ENCODE data around the gene SOAT1. TPM values are rescaled to one million over a fixed set of nuclear protein-coding genes. Genes with fewer than 3 reads are reported as not detected.
"Not testable (repeated sequence)": the region's sequence is repeated elsewhere in the genome, so short reads cannot be mapped to it uniquely, and the experiment has no call there.

The SOAT1 gene
- polyA plus RNA-seq, 2 donors: 0.84 to 1.5 TPM

DNA sequence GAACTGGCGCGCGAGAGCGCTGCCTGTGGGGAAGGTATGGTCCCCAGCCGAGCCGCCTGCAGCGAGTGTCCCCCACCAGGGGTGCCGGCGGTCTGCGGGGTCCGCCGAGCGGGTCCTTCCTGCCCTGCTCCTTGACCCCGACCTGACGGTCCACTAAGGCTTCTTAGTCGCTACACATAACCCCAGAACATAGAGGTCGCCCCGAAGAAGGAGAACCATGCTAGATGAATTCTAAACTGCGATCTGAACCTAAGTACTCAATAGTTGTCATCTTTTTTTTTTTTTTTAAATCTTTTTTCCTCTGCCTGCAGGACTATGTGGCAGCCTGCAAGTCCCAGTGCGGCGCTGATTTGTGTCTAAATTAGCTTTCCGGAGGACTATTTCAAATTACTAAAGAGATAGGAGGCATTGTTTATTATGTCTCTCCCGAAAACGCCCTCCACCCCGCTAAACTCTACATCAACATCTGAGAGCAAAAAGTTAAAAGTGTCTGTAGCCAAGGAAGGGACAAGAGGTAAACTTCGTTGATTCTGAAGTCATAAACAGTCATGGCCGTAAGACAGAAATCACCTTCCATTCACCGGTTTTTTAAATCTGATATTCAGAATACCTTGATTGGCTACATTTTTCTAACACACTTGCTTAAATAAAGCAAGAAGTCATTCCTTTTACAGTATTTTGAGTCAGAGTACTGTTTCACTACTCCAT, 72.7 kb downstream of the SOAT1 start:
- Histone ChIP-seq H3K36me3 (ENCODE audit: control insufficient read depth in 2 of 2, insufficient read depth in 2 of 2, low read length in 1 of 2) (no peaks in the 10 kb centered on the region), H3K4me3 (ENCODE audit: low read depth in 1 of 2, low read length in 2 of 2) (peak overlapping the region; percentile 67 to 73), H3K27me3 (ENCODE audit: control insufficient read depth in 1 of 2, insufficient read depth in 2 of 2, low read length in 2 of 2) (no peaks in the 10 kb centered on the region), H3K4me1 (ENCODE audit: control insufficient read depth in 2 of 2, insufficient read depth in 2 of 2, low read length in 1 of 2) (no peaks in the 10 kb centered on the region), H3K9me3 (ENCODE audit: control insufficient read depth in 2 of 2, insufficient read depth in 1 of 2, low read depth in 1 of 2, low read length in 1 of 2) (no peaks in the 10 kb centered on the region), H3K27ac (ENCODE audit: low read depth in 2 of 2, low read length in 1 of 2) (peak overlapping the region; percentile 95 to 96)
- 2 to 3% methylated on average over 28 of the region's 28 CpGs for WGBS, 2 donors

- Histone ChIP-seq H3K9me3 (ENCODE audit: control insufficient read depth in 2 of 2, insufficient read depth in 1 of 2, low read depth in 1 of 2, low read length in 1 of 2) (no peaks in the 10 kb centered on the region), H3K4me1 (ENCODE audit: control insufficient read depth in 2 of 2, insufficient read depth in 2 of 2, low read length in 1 of 2) (no peaks in the 10 kb centered on the region), H3K27ac (ENCODE audit: low read depth in 2 of 2, low read length in 1 of 2) (no peak overlapping the region), H3K27me3 (ENCODE audit: control insufficient read depth in 1 of 2, insufficient read depth in 2 of 2, low read length in 2 of 2) (no peaks in the 10 kb centered on the region), H3K4me3 (ENCODE audit: low read depth in 1 of 2, low read length in 2 of 2) (no peak overlapping the region), H3K36me3 (ENCODE audit: control insufficient read depth in 2 of 2, insufficient read depth in 2 of 2, low read length in 1 of 2) (no peaks in the 10 kb centered on the region)
- 1 to 7% methylated on average over 4 of the region's 4 CpGs for WGBS, 2 donors
Observed at GRCh38 chr1:179369751-179370341, 76.2 kb downstream of the SOAT1 start.

DNA sequence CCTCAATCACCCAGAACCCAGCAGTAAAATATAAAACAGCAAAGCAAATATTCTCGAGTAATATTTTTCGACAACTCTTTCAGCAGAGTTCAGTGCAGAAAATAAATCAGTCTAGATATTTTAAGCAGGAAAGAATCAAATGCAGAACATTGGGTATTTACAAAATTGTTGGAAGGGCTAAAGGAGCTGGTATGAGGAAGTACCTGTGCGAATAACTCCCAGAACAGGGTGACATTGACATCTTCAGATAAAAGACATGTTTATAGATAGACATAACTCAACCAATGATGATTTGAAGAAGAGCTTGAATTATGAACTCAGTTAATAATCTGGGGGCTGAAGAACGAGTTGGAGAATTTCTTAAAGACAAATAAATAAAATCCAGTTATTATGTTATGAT, 78.6 kb downstream of the SOAT1 start:
- WGBS, 2 donors: 61 to 75% methylated on average over 4 of the region's 4 CpGs
- H3K4me1 ChIP-seq (ENCODE audit: control insufficient read depth in 2 of 2, insufficient read depth in 2 of 2, low read length in 1 of 2): no peaks in the 10 kb centered on the region

DNA sequence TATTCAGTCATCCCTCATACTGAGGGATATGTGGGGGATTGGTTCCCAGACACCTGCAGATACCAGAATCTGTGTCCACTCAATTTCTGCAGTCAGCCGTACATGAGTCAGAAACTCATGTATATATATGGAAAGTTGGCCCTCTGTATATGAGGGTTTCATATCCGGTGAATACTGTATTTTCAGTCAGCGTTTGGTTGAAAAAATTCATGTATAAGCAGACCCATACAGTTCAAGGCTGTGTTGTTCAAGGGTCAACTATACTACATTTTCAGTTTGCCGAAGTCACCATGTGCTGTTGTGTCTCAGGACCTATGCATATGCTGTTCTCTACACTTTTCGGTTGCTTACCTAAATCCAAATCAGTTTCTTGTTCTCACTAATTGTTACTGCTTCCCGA, 82.6 kb downstream of the SOAT1 start:
- WGBS, 2 donors: 87 to 89% methylated on average over 6 of the region's 6 CpGs
- Histone ChIP-seq H3K27me3 (ENCODE audit: control insufficient read depth in 1 of 2, insufficient read depth in 2 of 2, low read length in 2 of 2) (no peaks in the 10 kb centered on the region), H3K4me3 (ENCODE audit: low read depth in 1 of 2, low read length in 2 of 2) (no peak overlapping the region), H3K27ac (ENCODE audit: low read depth in 2 of 2, low read length in 1 of 2) (no peak overlapping the region), H3K9me3 (ENCODE audit: control insufficient read depth in 2 of 2, insufficient read depth in 1 of 2, low read depth in 1 of 2, low read length in 1 of 2) (no peaks in the 10 kb centered on the region), H3K4me1 (ENCODE audit: control insufficient read depth in 2 of 2, insufficient read depth in 2 of 2, low read length in 1 of 2) (no peaks in the 10 kb centered on the region), H3K36me3 (ENCODE audit: control insufficient read depth in 2 of 2, insufficient read depth in 2 of 2, low read length in 1 of 2) (no peaks in the 10 kb centered on the region)

More for the DNA sequence above, 78.6 kb downstream of the SOAT1 start:
- Histone ChIP-seq H3K27me3 (ENCODE audit: control insufficient read depth in 1 of 2, insufficient read depth in 2 of 2, low read length in 2 of 2) (no peaks in the 10 kb centered on the region), H3K27ac (ENCODE audit: low read depth in 2 of 2, low read length in 1 of 2) (no peak overlapping the region), H3K36me3 (ENCODE audit: control insufficient read depth in 2 of 2, insufficient read depth in 2 of 2, low read length in 1 of 2) (no peaks in the 10 kb centered on the region), H3K9me3 (ENCODE audit: control insufficient read depth in 2 of 2, insufficient read depth in 1 of 2, low read depth in 1 of 2, low read length in 1 of 2) (no peaks in the 10 kb centered on the region), H3K4me3 (ENCODE audit: low read depth in 1 of 2, low read length in 2 of 2) (no peak overlapping the region)

GRCh38 chr1:179380299-179380698, 86.7 kb downstream of the SOAT1 start:
- H3K27ac ChIP-seq (ENCODE audit: low read depth in 2 of 2, low read length in 1 of 2): no peak overlapping the region
- no peak overlapping the region for H3K4me3 ChIP-seq (ENCODE audit: low read depth in 1 of 2, low read length in 2 of 2)
- no peaks in the 10 kb centered on the region for H3K9me3 ChIP-seq (ENCODE audit: control insufficient read depth in 2 of 2, insufficient read depth in 1 of 2, low read depth in 1 of 2, low read length in 1 of 2)
- no peaks in the 10 kb centered on the region for H3K36me3 ChIP-seq (ENCODE audit: control insufficient read depth in 2 of 2, insufficient read depth in 2 of 2, low read length in 1 of 2)
- no peaks in the 10 kb centered on the region for H3K4me1 ChIP-seq (ENCODE audit: control insufficient read depth in 2 of 2, insufficient read depth in 2 of 2, low read length in 1 of 2)
- no peaks in the 10 kb centered on the region for H3K27me3 ChIP-seq (ENCODE audit: control insufficient read depth in 1 of 2, insufficient read depth in 2 of 2, low read length in 2 of 2)

GRCh38 chr1:179384027-179384426, 90.4 kb downstream of the SOAT1 start:
- Histone ChIP-seq H3K4me1 (ENCODE audit: control insufficient read depth in 2 of 2, insufficient read depth in 2 of 2, low read length in 1 of 2) (no peaks in the 10 kb centered on the region), H3K27ac (ENCODE audit: low read depth in 2 of 2, low read length in 1 of 2) (no peak overlapping the region), H3K9me3 (ENCODE audit: control insufficient read depth in 2 of 2, insufficient read depth in 1 of 2, low read depth in 1 of 2, low read length in 1 of 2) (no peaks in the 10 kb centered on the region), H3K27me3 (ENCODE audit: control insufficient read depth in 1 of 2, insufficient read depth in 2 of 2, low read length in 2 of 2) (no peaks in the 10 kb centered on the region), H3K4me3 (ENCODE audit: low read depth in 1 of 2, low read length in 2 of 2) (no peak overlapping the region), H3K36me3 (ENCODE audit: control insufficient read depth in 2 of 2, insufficient read depth in 2 of 2, low read length in 1 of 2) (no peaks in the 10 kb centered on the region)
- 50 to 63% methylated on average over 1 of the region's 1 CpG for WGBS, 2 donors

GRCh38 chr1:179385510-179385909, 91.9 kb downstream of the SOAT1 start:
- Histone ChIP-seq H3K4me1 (ENCODE audit: control insufficient read depth in 2 of 2, insufficient read depth in 2 of 2, low read length in 1 of 2) (no peaks in the 10 kb centered on the region), H3K27me3 (ENCODE audit: control insufficient read depth in 1 of 2, insufficient read depth in 2 of 2, low read length in 2 of 2) (no peaks in the 10 kb centered on the region), H3K36me3 (ENCODE audit: control insufficient read depth in 2 of 2, insufficient read depth in 2 of 2, low read length in 1 of 2) (no peaks in the 10 kb centered on the region), H3K4me3 (ENCODE audit: low read depth in 1 of 2, low read length in 2 of 2) (no peak overlapping the region), H3K27ac (ENCODE audit: low read depth in 2 of 2, low read length in 1 of 2) (no peak overlapping the region), H3K9me3 (ENCODE audit: control insufficient read depth in 2 of 2, insufficient read depth in 1 of 2, low read depth in 1 of 2, low read length in 1 of 2) (no peaks in the 10 kb centered on the region)
- WGBS, 2 donors: 92 to 100% methylated on average over 1 of the region's 1 CpG

DNA sequence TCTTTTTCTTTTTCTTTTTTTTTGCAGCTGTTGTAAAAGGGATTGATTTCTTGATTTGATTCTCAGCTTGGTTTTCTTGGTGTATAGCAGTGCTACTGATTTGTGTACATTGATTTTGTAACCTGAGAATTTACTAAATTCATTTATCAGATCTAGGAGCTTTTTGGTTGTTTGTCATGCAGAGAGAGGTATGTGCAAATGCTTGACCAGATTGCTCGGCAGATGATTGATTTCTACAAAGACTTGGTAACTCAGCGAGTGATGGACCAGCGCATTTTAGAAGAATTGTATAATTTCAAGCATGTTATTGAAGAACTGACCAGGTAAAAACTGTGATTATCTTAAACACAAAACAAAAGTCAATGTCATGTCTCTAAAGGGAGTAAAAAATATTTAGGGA, 100.1 kb downstream of the SOAT1 start:
- no peak overlapping the region for H3K4me3 ChIP-seq (ENCODE audit: low read depth in 1 of 2, low read length in 2 of 2)
- WGBS, 2 donors: 91 to 93% methylated on average over 3 of the region's 3 CpGs
- no peak overlapping the region for H3K27ac ChIP-seq (ENCODE audit: low read depth in 2 of 2, low read length in 1 of 2)
- no peaks in the 10 kb centered on the region for H3K27me3 ChIP-seq (ENCODE audit: control insufficient read depth in 1 of 2, insufficient read depth in 2 of 2, low read length in 2 of 2)
- H3K9me3 ChIP-seq (ENCODE audit: control insufficient read depth in 2 of 2, insufficient read depth in 1 of 2, low read depth in 1 of 2, low read length in 1 of 2): peaks cover 0 to 2% of the 10 kb centered on the region in 2 donors
- no peaks in the 10 kb centered on the region for H3K4me1 ChIP-seq (ENCODE audit: control insufficient read depth in 2 of 2, insufficient read depth in 2 of 2, low read length in 1 of 2)
- H3K36me3 ChIP-seq (ENCODE audit: control insufficient read depth in 2 of 2, insufficient read depth in 2 of 2, low read length in 1 of 2): no peaks in the 10 kb centered on the region

DNA sequence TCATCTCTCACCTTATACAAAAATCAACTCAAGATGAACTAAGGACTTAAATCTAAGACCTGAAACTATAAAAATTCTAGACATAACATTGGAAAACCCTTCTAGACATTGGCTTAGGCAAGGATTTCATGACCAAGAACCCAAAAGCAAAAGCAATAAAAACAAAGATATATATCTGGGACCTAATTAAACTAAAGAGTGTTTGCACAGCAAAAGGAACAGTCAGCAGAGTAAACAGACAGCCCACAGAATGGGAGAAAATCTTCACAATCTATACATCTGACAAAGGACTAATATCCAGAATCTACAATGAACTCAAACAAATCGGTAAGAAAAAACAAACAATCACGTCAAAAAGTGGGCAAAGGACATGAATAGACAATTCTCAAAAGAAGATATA, 105.8 kb downstream of the SOAT1 start:
- 67 to 69% methylated on average over 2 of the region's 2 CpGs for WGBS, 2 donors
- H3K9me3 ChIP-seq (ENCODE audit: control insufficient read depth in 2 of 2, insufficient read depth in 1 of 2, low read depth in 1 of 2, low read length in 1 of 2); H3K27ac ChIP-seq (ENCODE audit: low read depth in 2 of 2, low read length in 1 of 2); H3K27me3 ChIP-seq (ENCODE audit: control insufficient read depth in 1 of 2, insufficient read depth in 2 of 2, low read length in 2 of 2); H3K4me1 ChIP-seq (ENCODE audit: control insufficient read depth in 2 of 2, insufficient read depth in 2 of 2, low read length in 1 of 2); H3K4me3 ChIP-seq (ENCODE audit: low read depth in 1 of 2, low read length in 2 of 2); H3K36me3 ChIP-seq (ENCODE audit: control insufficient read depth in 2 of 2, insufficient read depth in 2 of 2, low read length in 1 of 2): not testable (repeated sequence)
